Measurements from ENCODE around the gene CRELD2.

Gene CRELD2

GRCh38 chr22:49969751-49970527, 51.5 kb downstream of the CRELD2 start:
- Histone ChIP-seq H3K4me2 (ENCODE audit: low read length) (no peak overlapping the region), H3K27me3 (ENCODE audit: insufficient read depth, low read length) (no peaks in the 10 kb centered on the region), H3K27ac (ENCODE audit: low read depth, low read length, poor library complexity, severe bottlenecking) (no peak overlapping the region), H2AFZ (ENCODE audit: low read length) (no peak overlapping the region), H3K4me1 (ENCODE audit: insufficient read depth, low read length, severe bottlenecking) (peaks cover 14% of the 10 kb centered on the region), H4K20me1 (ENCODE audit: insufficient read depth, low read length) (no peaks in the 10 kb centered on the region), H3K9ac (ENCODE audit: low read length) (no peak overlapping the region), H3K9me2 (ENCODE audit: low read depth, low read length) (no peaks in the 10 kb centered on the region), H3F3A (ENCODE audit: insufficient read depth, low read length) (no peaks in the 10 kb centered on the region), H3K9me3 (ENCODE audit: low read length) (no peaks in the 10 kb centered on the region), H3K36me3 (ENCODE audit: insufficient read depth, low read length) (peaks cover 6% of the 10 kb centered on the region; the same call in 1 of the 2 replicates), H3K4me3 (ENCODE audit: low read depth, low read length, poor library complexity, severe bottlenecking) (no peak overlapping the region), H3K79me2 (ENCODE audit: insufficient read depth, low read length) (no peaks in the 10 kb centered on the region)
- TF ChIP-seq EZH2 (IDR thresholded peaks at IDR 0.05; ENCODE audit: borderline replicate concordance, low read length) (no peak), CTCF (IDR thresholded peaks at IDR 0.05; ENCODE audit: low read length) (no peak)

- peak overlapping the region; percentile 51 for H3K4me3 ChIP-seq (ENCODE audit: low read depth, low read length, poor library complexity, severe bottlenecking)
- TF ChIP-seq EZH2 (IDR thresholded peaks at IDR 0.05; ENCODE audit: borderline replicate concordance, low read length) (no peak), CTCF (IDR thresholded peaks at IDR 0.05; ENCODE audit: low read length) (no peak)
- H3K9me2 ChIP-seq (ENCODE audit: low read depth, low read length): no peaks in the 10 kb centered on the region
- peak overlapping the region; percentile 54 for H3K9ac ChIP-seq (ENCODE audit: low read length)
- no peaks in the 10 kb centered on the region for H3K27me3 ChIP-seq (ENCODE audit: insufficient read depth, low read length)
- H3F3A ChIP-seq (ENCODE audit: insufficient read depth, low read length): no peaks in the 10 kb centered on the region
- H3K36me3 ChIP-seq (ENCODE audit: insufficient read depth, low read length): no peaks in the 10 kb centered on the region
- H3K4me2 ChIP-seq (ENCODE audit: low read length): peak overlapping the region; percentile 72
- no peaks in the 10 kb centered on the region for H3K79me2 ChIP-seq (ENCODE audit: insufficient read depth, low read length)
- H3K9me3 ChIP-seq (ENCODE audit: low read length): no peaks in the 10 kb centered on the region
- no peaks in the 10 kb centered on the region for H4K20me1 ChIP-seq (ENCODE audit: insufficient read depth, low read length)
- no peak overlapping the region for H3K27ac ChIP-seq (ENCODE audit: low read depth, low read length, poor library complexity, severe bottlenecking)
- H2AFZ ChIP-seq (ENCODE audit: low read length): no peak overlapping the region
- peaks cover 17% of the 10 kb centered on the region for H3K4me1 ChIP-seq (ENCODE audit: insufficient read depth, low read length, severe bottlenecking)
These were observed 52.2 kb downstream of the CRELD2 start for GRCh38 chr22:49970528-49971231.

GRCh38 chr22:49971232-49972162, 53.1 kb downstream of the CRELD2 start:
- no peaks in the 10 kb centered on the region for H3K27me3 ChIP-seq (ENCODE audit: insufficient read depth, low read length)
- H3K9me3 ChIP-seq (ENCODE audit: low read length): no peaks in the 10 kb centered on the region
- H3K79me2 ChIP-seq (ENCODE audit: insufficient read depth, low read length): no peaks in the 10 kb centered on the region
- no peaks in the 10 kb centered on the region for H4K20me1 ChIP-seq (ENCODE audit: insufficient read depth, low read length)
- H2AFZ ChIP-seq (ENCODE audit: low read length): no peak overlapping the region
- H3K36me3 ChIP-seq (ENCODE audit: insufficient read depth, low read length): no peaks in the 10 kb centered on the region
- peak overlapping the region; percentile 72 for H3K4me2 ChIP-seq (ENCODE audit: low read length)
- peaks cover 25% of the 10 kb centered on the region for H3K4me1 ChIP-seq (ENCODE audit: insufficient read depth, low read length, severe bottlenecking)
- TF ChIP-seq EZH2 (IDR thresholded peaks at IDR 0.05; ENCODE audit: borderline replicate concordance, low read length) (no peak), CTCF (IDR thresholded peaks at IDR 0.05; ENCODE audit: low read length) (no peak)
- H3K9ac ChIP-seq (ENCODE audit: low read length): peak overlapping the region; percentile 54
- H3F3A ChIP-seq (ENCODE audit: insufficient read depth, low read length): no peaks in the 10 kb centered on the region
- H3K4me3 ChIP-seq (ENCODE audit: low read depth, low read length, poor library complexity, severe bottlenecking): peak overlapping the region; percentile 51
- H3K9me2 ChIP-seq (ENCODE audit: low read depth, low read length): no peaks in the 10 kb centered on the region
- no peak overlapping the region for H3K27ac ChIP-seq (ENCODE audit: low read depth, low read length, poor library complexity, severe bottlenecking)

All from OCI-LY1 (cell line).